Astrocyte (in vitro differentiated cells and primary cell): ENCODE results near the gene KCNQ1. TPM values are rescaled to one million over a fixed set of nuclear protein-coding genes. Genes with fewer than 3 reads are reported as not detected.

Source experiments
- DNase-seq: peaks from one replicate; pipeline ENCODE4 v3.0.0-alpha.2; 2010; ENCODE audit warnings: low read depth
- FAIRE-seq: peaks from 2 replicates; lab custom pipeline; 2011; peaks lifted over from hg19 to GRCh38; lab: Jason Lieb, UNC
- H2AFZ ChIP-seq: 2 replicates; pipeline ENCODE4 v1.6.0; 2012; ENCODE audit warnings: low read depth, low read length, inconsistent platforms
- H3K27ac ChIP-seq: 2 replicates; pipeline ENCODE4 v1.5.1; 2011; ENCODE audit warnings: low read depth, low read length, inconsistent platforms
- H3K27me3 ChIP-seq: 2 replicates; pipeline ENCODE4 v1.6.0; 2011; ENCODE audit warnings: low read length, inconsistent platforms; ENCODE audit not compliant: insufficient read depth
- H3K36me3 ChIP-seq: 2 replicates; pipeline ENCODE4 v1.5.1; 2011; ENCODE audit warnings: low read length, inconsistent platforms; ENCODE audit not compliant: insufficient read depth
- H3K4me1 ChIP-seq: 2 replicates; pipeline ENCODE4 v1.5.1; 2011; ENCODE audit warnings: low read length, inconsistent platforms; ENCODE audit not compliant: insufficient read depth
- H3K4me2 ChIP-seq: 2 replicates; pipeline ENCODE4 v1.6.0; 2012; ENCODE audit warnings: low read length, inconsistent platforms
- H3K4me3 ChIP-seq: 2 replicates; pipeline ENCODE4 v1.5.1; 2011; ENCODE audit warnings: low read depth, mild to moderate bottlenecking, low read length, inconsistent platforms; ENCODE audit not compliant: insufficient read depth
- H3K79me2 ChIP-seq: 2 replicates; pipeline ENCODE4 v1.6.0; 2012; ENCODE audit warnings: mild to moderate bottlenecking, low read length, inconsistent platforms; ENCODE audit not compliant: insufficient read depth
- H3K9ac ChIP-seq: 2 replicates; pipeline ENCODE4 v1.6.0; 2012; ENCODE audit warnings: mild to moderate bottlenecking, low read length, inconsistent platforms
- H3K9me3 ChIP-seq: 2 replicates; pipeline ENCODE4 v1.5.1; 2012; ENCODE audit warnings: low read depth, mild to moderate bottlenecking, low read length, inconsistent platforms; ENCODE audit not compliant: insufficient read depth
- H4K20me1 ChIP-seq: 2 replicates; pipeline ENCODE4 v1.6.0; 2012; ENCODE audit warnings: low read length, inconsistent platforms; ENCODE audit not compliant: insufficient read depth
- H3K27ac Mint-ChIP-seq: one replicate; pipeline ENCODE4 v1.8.0; 2021; ENCODE audit warnings: mild to moderate bottlenecking, mixed read lengths; ENCODE audit not compliant: unreplicated experiment
- H3K27me3 Mint-ChIP-seq: one replicate; pipeline ENCODE4 v1.8.0; 2021; ENCODE audit warnings: low read depth, mixed read lengths; ENCODE audit not compliant: unreplicated experiment
- H3K36me3 Mint-ChIP-seq: one replicate; pipeline ENCODE4 v1.8.0; 2021; ENCODE audit warnings: low read depth, mixed read lengths; ENCODE audit not compliant: unreplicated experiment
- H3K4me1 Mint-ChIP-seq: one replicate; pipeline ENCODE4 v1.8.0; 2021; ENCODE audit warnings: low read depth, mixed read lengths; ENCODE audit not compliant: unreplicated experiment
- H3K4me3 Mint-ChIP-seq: one replicate; pipeline ENCODE4 v1.8.0; 2021; ENCODE audit warnings: mild to moderate bottlenecking, moderate library complexity, mixed read lengths; ENCODE audit not compliant: unreplicated experiment
- H3K9me3 Mint-ChIP-seq: one replicate; pipeline ENCODE4 v1.8.0; 2021; ENCODE audit warnings: mild to moderate bottlenecking, mixed read lengths; ENCODE audit not compliant: unreplicated experiment
- EZH2 ChIP-seq: IDR thresholded peaks from 2 replicates; pipeline ENCODE4 v1.6.1; 2012; ENCODE audit warnings: mild to moderate bottlenecking, low read length, inconsistent platforms; ENCODE audit not compliant: insufficient read depth
- total RNA-seq: library from RNA; stranded (reverse); gene quantifications from 2 replicates; pipeline ENCODE4 v1.2.1, GENCODE V29; 2021
- TF ChIP-seq, protein P1 (sequence below): IDR thresholded peaks from 2 replicates; pipeline ENCODE4 v1.5.1; 2011; ENCODE audit warnings: low read depth, mild to moderate bottlenecking, inconsistent platforms, low read length, moderate library complexity; ENCODE audit not compliant: insufficient read depth

KCNQ1 gene
- total RNA-seq, 1 donor from 2014 or later: not detected

GRCh38 chr11:2883979-2884815 lies 439.4 kb downstream of the KCNQ1 start:
- Mint-ChIP-seq H3K9me3 (peaks cover 4% of the 10 kb centered on the region), H3K27me3 (peaks cover 45% of the 10 kb centered on the region), H3K36me3 (peaks cover 1% of the 10 kb centered on the region), H3K4me1 (no peaks in the 10 kb centered on the region), H3K27ac (no peak overlapping the region), H3K4me3 (no peak overlapping the region)
- H3K4me2 ChIP-seq: peak overlapping the region; percentile 81
- TF ChIP-seq EZH2: no peak
- TF ChIP-seq, protein P1, sequence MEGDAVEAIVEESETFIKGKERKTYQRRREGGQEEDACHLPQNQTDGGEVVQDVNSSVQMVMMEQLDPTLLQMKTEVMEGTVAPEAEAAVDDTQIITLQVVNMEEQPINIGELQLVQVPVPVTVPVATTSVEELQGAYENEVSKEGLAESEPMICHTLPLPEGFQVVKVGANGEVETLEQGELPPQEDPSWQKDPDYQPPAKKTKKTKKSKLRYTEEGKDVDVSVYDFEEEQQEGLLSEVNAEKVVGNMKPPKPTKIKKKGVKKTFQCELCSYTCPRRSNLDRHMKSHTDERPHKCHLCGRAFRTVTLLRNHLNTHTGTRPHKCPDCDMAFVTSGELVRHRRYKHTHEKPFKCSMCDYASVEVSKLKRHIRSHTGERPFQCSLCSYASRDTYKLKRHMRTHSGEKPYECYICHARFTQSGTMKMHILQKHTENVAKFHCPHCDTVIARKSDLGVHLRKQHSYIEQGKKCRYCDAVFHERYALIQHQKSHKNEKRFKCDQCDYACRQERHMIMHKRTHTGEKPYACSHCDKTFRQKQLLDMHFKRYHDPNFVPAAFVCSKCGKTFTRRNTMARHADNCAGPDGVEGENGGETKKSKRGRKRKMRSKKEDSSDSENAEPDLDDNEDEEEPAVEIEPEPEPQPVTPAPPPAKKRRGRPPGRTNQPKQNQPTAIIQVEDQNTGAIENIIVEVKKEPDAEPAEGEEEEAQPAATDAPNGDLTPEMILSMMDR: no peak
- peak overlapping the region; percentile 58 for H3K9ac ChIP-seq
- H3K4me3 ChIP-seq: peak overlapping the region; percentile 58
- peaks cover 8% of the 10 kb centered on the region for H4K20me1 ChIP-seq
- H3K79me2 ChIP-seq: no peaks in the 10 kb centered on the region
- FAIRE-seq (no peak), DNase-seq (no peak)
- no peaks in the 10 kb centered on the region for H3K27me3 ChIP-seq
- peaks cover 10% of the 10 kb centered on the region for H3K4me1 ChIP-seq
- peak overlapping the region; percentile 41 for H2AFZ ChIP-seq
- H3K9me3 ChIP-seq: no peaks in the 10 kb centered on the region
- H3K27ac ChIP-seq: no peak overlapping the region
- H3K36me3 ChIP-seq: no peaks in the 10 kb centered on the region

- no peaks in the 10 kb centered on the region for H3K9me3 ChIP-seq
- no peaks in the 10 kb centered on the region for H3K79me2 ChIP-seq
- no peaks in the 10 kb centered on the region for H3K36me3 ChIP-seq
- Mint-ChIP-seq H3K27ac (no peak overlapping the region), H3K27me3 (peaks cover 41% of the 10 kb centered on the region), H3K9me3 (no peaks in the 10 kb centered on the region), H3K36me3 (no peaks in the 10 kb centered on the region), H3K4me3 (peak overlapping the region; percentile 61), H3K4me1 (no peaks in the 10 kb centered on the region)
- DNase-seq: no peak
- peak overlapping the region; percentile 79 for H2AFZ ChIP-seq
- peak overlapping the region; percentile 47 for H3K9ac ChIP-seq
- no peak for FAIRE-seq
- H4K20me1 ChIP-seq: peaks cover 8% of the 10 kb centered on the region
- H3K27me3 ChIP-seq: no peaks in the 10 kb centered on the region
- TF ChIP-seq EZH2: peak; percentile 75
- TF ChIP-seq, protein P1: no peak
- H3K4me2 ChIP-seq: peak overlapping the region; percentile 91
- H3K4me3 ChIP-seq: peak overlapping the region; percentile 52
- H3K27ac ChIP-seq: no peak overlapping the region
- peaks cover 10% of the 10 kb centered on the region for H3K4me1 ChIP-seq
These were observed 440.3 kb downstream of the KCNQ1 start for GRCh38 chr11:2885017-2885677.
